ENCODE measurements around the gene DLGAP4.
"Not testable (repeated sequence)": the region's sequence is repeated elsewhere in the genome, so short reads cannot be mapped to it uniquely, and the experiment has no call there.

Gene DLGAP4

GRCh38 chr20:36483919-36484808 lies 178.0 kb downstream of the DLGAP4 start:
- no peak for DNase-seq

DNA sequence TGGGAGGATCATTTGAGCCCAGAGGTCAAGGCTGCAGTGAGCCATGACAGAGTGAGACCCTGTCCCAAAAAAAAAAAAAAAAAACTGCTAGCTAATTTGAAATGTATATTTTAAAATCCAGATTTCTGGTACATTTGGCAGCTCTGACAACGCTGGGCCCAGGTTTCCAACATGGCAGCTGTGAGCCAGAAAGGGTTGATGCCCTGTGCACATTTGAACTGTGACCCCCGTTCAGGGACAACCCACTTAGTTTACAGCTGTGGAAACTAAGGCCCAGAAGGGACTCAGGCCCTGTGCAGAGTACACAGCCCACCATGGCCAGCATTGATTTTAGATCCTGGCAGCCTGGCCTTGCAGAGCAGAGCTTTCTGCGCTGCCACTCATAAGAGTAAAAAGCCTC lies 179.1 kb downstream of the DLGAP4 start:
- no peak for DNase-seq

- DNase-seq, result no peak
These were observed 180.9 kb downstream of the DLGAP4 start for GRCh38 chr20:36487069-36487468.

DNA sequence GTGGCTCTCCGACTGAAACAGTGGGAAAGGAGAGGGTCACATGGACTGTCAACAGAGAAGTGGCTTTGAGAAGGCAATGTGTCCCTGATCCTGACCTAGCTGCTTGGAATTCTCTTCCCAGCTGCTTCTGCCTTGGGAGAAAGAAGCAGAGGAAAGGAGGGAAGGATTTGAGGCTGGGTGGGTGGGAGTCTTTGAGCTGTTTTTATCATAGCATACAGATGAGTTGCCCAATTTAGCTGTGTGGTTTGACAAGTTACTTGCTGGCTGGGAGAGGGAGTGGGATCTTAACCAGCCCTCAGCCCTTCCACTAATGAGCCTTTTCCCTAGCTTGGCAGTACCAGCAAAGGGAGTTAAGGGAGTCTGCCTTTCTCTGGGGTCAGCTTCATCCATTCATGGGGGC lies 184.1 kb downstream of the DLGAP4 start:
- DNase-seq, result no peak

DNA sequence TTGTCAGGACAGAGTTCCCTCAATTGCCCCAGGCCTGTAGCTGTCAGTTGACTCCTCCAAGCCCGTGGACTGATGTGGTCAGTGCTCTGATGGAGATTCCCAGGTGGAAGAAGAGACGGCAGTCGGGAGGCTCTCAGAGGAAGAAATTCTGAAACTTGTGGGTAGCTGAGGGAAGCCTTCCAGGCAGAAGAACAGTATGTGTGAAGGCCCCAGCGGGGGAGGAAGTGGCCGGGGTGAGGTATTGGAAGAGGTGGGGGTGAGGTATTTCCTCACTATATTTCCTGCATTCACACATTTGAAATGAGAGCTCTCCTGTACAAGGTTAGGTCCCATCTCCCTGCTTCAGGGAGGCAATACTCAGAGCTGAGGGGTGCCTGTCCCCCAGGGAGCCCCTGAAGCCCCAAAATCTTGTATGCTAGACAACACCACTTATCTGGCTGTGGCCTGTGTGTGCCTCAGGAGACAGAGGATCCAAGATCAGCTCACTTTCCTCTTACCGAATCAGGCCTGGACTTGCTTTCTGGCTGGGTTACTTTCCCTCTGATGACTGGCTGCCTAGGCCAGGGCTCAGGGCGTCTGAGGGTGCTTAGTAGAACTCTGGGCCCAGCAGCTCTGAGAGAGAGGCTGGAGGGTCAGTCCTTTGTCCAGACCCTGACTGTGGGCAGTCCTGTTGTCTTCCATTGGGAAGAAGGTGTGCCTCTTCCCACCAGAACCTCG lies 185.9 kb downstream of the DLGAP4 start:
- peak; percentile 33 for DNase-seq

- no peak for DNase-seq
These were observed 187.1 kb downstream of the DLGAP4 start for GRCh38 chr20:36493051-36493800.

DNA sequence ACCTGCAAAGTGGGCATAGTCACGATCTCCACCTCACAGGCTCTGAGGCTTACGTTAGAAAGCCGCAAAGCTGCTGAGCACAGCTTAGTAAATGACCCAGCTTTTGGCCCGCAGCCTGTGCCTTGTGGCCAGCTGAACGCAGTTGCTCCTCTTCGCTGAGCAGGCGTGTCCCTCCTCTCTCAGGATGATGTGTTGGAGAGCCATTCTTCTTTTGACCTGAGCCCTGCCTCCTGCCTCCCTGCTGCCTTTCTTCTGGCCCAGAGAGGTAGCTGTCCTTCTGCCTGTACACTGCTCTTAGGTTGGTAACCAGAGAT lies 187.6 kb downstream of the DLGAP4 start:
- no peak for DNase-seq

DNA sequence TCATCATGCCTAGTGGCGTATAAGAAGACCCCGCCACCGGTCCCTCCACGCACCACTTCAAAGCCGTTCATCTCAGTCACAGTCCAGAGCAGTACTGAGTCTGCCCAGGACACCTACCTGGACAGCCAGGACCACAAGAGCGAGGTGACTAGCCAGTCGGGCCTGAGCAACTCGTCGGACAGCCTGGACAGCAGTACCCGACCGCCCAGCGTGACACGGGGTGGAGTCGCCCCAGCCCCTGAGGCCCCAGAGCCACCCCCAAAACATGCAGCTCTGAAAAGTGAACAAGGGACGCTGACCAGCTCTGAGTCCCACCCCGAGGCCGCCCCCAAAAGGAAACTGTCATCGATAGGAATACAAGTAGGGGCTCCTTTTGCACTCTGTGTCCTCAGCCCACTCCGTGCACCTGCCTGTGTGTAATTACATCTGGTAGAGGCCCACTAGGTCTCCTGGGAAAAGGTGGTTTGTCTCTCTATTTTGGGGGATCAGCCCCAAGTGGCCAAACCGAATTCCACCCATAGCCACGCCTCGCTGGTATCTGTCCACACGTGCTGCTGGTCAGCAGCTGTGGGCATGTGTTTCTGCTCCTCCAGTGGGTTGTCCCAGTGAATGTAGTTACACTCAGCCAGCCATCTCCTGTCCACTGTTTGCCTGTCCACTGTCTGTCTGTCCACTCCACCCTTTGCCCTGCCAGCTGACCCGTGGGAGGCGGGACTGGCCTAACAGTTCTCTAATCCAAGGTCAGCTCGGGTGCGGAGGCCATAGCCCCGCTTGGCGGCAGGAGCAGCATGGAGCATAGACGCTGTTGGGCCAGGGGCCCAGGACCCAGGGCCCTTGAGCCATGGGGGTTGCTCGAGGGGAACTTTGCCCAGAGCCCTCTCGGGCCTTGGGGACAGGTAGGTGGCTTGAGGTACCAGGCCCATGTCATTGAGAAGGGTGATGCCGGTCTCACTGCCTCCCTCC lies 190.8 kb downstream of the DLGAP4 start:
- DNase-seq, result no peak

DNA sequence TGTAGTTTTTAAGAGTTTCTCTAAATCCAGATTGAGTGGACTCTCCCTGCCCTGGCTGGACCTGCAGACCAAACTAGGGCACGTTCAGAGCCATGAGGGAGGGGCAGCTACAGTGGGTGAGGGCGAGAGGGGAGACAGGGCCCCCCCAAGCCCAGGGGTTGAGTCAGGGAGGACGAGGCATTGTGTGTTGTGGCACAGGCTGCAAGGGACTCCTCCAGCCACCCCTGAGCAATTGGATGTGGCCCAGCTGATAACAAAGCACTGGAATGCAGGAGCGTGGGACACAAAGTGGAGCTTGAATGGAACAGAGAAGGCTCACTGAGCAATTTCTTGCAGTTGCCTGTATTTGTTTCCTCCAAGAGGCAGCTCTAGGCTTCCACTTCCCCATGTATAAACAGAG lies 191.7 kb downstream of the DLGAP4 start:
- no peak for DNase-seq

- no peak for DNase-seq
These were observed 192.4 kb downstream of the DLGAP4 start for GRCh38 chr20:36498386-36499179.

GRCh38 chr20:36499211-36499610 lies 193.1 kb downstream of the DLGAP4 start:
- DNase-seq, result no peak

DNA sequence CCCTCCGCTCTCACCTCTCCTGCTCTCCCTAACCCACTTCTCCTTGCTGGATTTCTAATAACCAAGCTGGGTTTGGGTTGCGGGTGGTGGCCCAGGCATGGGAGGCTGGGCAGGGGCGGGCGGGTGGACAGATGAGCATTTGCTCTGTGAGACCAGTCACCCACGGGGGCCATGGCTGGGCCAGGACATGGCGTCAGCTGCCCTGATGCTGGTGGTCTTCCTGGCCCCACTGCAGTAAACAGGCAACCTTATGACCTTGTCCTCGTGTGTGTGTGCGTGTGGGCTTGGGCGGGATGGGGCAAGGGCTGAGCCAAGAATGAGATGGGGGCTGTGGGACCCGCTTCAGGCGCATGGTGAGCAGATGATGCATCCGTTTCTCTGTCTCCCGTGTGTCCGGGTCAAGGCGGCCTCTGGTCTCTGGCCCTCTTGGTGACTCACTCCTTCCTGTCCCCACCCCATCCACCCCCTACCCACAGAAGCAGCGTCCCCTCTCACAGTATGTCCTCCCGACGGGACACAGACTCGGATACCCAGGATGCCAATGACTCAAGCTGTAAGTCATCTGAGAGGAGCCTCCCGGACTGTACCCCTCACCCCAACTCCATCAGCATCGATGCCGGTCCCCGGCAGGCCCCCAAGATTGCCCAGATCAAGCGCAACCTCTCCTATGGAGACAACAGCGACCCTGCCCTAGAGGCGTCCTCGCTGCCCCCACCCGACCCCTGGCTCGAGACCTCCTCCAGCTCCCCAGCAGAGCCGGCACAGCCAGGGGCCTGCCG lies 193.8 kb downstream of the DLGAP4 start:
- no peak for DNase-seq

GRCh38 chr20:36501367-36502006 lies 195.3 kb downstream of the DLGAP4 start:
- peak; percentile 16 for DNase-seq

DNA sequence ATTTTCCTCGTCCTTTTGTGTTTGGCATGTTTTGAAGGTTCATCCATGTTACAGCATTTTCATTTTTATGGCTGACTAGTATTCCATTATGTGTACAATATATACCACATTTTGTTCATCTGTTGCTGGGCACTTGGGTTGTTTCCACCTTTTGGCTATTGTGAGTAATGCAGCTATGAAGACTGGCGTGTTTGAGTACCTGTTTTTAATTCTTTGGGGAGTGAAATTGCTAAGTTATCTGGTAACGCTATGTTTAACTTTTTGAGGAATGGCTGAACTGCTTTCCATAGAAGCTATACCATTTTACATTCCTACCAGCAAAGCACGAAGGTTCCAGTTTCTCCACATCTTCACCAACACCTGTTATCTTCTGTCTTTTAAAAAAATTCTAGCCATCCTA lies 198.2 kb downstream of the DLGAP4 start:
- DNase-seq, result no peak

GRCh38 chr20:36506253-36506652 lies 200.1 kb downstream of the DLGAP4 start:
- no peak for DNase-seq

GRCh38 chr20:36507746-36508145 lies 201.6 kb downstream of the DLGAP4 start:
- DNase-seq, result no peak

DNA sequence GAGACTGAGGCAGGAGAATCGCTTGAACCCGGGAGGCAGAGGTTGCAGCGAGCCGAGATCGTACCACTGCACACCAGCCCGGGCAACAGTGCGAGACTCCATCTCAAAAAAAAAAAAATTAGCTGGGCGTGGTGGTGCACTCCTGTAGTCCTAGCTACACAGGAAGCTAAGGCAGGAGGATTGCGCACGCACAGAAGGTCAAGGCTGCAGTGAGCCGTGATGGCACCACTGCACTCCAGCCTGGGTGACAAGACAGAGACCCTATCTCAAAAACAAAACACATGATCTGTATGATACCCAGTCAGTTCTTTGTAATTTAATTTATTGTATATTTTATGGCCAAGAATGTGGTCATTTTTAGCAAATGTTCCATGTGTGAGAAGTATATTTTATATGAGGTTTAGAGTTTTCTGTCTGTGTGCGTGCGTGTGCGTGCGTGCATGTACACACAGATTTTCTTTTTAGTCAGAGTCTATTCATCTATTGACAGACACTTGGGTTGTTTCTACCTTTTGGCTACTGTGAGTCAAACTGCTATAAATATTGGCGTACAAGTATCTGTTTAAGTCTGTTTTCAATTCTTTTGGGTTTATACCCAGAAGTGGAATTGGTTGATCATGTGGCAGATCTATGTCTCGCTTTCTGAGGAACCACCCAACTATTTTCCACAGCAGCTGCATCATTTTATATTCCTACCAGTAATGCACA lies 213.0 kb downstream of the DLGAP4 start:
- no peak for DNase-seq

DNA sequence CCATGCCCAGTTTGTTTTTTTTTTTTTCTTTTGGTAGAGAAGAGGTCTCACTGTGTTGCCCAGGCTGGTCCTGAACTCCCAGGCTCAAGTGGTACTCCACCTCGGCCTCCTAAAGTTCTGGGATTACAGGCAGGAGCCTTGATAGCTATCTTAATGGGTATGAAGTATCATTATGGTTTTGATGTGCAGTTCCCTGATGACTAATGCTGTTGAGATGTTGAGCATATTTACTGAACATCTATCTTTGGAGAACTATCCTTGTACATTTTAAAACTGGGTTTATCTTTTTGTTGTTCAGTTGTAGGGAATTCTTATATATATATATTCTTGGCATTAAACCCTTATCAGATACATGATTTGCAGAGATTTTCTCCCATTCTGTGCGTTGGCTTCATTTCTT lies 213.8 kb downstream of the DLGAP4 start:
- DNase-seq, result no peak

GRCh38 chr20:36521526-36521925 lies 215.4 kb downstream of the DLGAP4 start:
- DNase-seq, result no peak

DNA sequence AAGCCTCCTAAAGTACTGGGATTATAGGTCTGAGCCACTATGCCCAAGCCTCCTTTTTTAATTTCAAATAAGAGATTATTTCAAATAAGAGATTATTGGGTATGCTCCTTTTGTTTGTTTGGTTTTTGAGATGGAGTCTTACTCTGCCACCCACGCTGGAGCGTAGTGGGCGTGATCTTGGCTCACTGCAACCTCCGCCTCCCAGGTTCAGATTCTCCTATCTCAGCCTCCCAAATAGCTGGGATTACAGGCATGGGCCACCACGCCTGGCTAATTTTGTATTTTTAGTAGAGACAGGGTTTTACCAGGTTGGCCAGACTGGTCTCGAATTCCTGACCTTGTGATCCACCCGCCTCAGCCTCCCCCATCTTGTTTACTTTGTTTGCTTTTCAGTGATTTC lies 216.3 kb downstream of the DLGAP4 start:
- not testable (repeated sequence) for DNase-seq
